Fibroblast of pulmonary artery (primary cell): ENCODE results near the gene OR10A5.

Experiments
- DNase-seq: peaks from one replicate; pipeline ENCODE4 v3.0.0-alpha.2; 2010; ENCODE audit warnings: low read depth
- H3K4me3 ChIP-seq: replicated peaks from 2 replicates; pipeline ENCODE4 v1.5.1; 2011; ENCODE audit warnings: low read depth, mild to moderate bottlenecking, control low read depth, low read length, moderate library complexity
- CTCF ChIP-seq: IDR thresholded peaks from 2 replicates; pipeline ENCODE4 v1.5.1; 2011; ENCODE audit warnings: mild to moderate bottlenecking, control low read depth, low read length, inconsistent platforms; ENCODE audit errors: missing control alignments

Gene OR10A5

GRCh38 chr11:6892400-6892799 lies 46.9 kb downstream of the OR10A5 start, which contains the start of gene OR2D2:
Gene OR2D2, minus strand, starts transcription at chr11:6892500. Its CDS starts 0 bp downstream, at chr11:6892500.
- TF ChIP-seq CTCF = no peak
- no peak for DNase-seq
- H3K4me3 ChIP-seq = no peak within 1 kb of the TSS

- no peak overlapping the region for H3K4me3 ChIP-seq
- TF ChIP-seq CTCF = no peak
- DNase-seq = no peak
These were observed 48.6 kb downstream of the OR10A5 start for GRCh38 chr11:6894097-6894496.

GRCh38 chr11:6895010-6895409 lies 49.5 kb downstream of the OR10A5 start:
- no peak for TF ChIP-seq CTCF
- no peak overlapping the region for H3K4me3 ChIP-seq
- no peak for DNase-seq
